Activated naive CD8-positive, alpha-beta T cell treated with anti-CD3 and anti-CD28 coated beads, Interleukin-2, amount 50 U/mL, for 24 hours (primary cell): ENCODE results near the gene KRTAP5-9.
"Not testable (repeated sequence)": the region's sequence is repeated elsewhere in the genome, so short reads cannot be mapped to it uniquely, and the experiment has no call there.

Source experiments
- ATAC-seq: fragments of 150-1000 bp; cut with Tn5 transposase; one replicate; pipeline ENCODE4 v1.10.0; 2021
- DNase-seq: peaks from one replicate; pipeline ENCODE4 v3.0.0; 2021
- H3K27ac Mint-ChIP-seq: one replicate; pipeline ENCODE4 v1.8.0; 2021; ENCODE audit warnings: mild to moderate bottlenecking, mixed read lengths
- H3K27me3 Mint-ChIP-seq: one replicate; pipeline ENCODE4 v1.8.0; 2021; ENCODE audit warnings: mixed read lengths
- H3K36me3 Mint-ChIP-seq: one replicate; pipeline ENCODE4 v1.8.0; 2021; ENCODE audit warnings: low read depth, mixed read lengths
- H3K4me1 Mint-ChIP-seq: one replicate; pipeline ENCODE4 v1.8.0; 2021; ENCODE audit warnings: mixed read lengths
- H3K4me3 Mint-ChIP-seq: one replicate; pipeline ENCODE4 v1.8.0; 2021; ENCODE audit warnings: mild to moderate bottlenecking, moderate library complexity, mixed read lengths
- H3K9me3 Mint-ChIP-seq: one replicate; pipeline ENCODE4 v1.8.0; 2021; ENCODE audit warnings: mixed read lengths

KRTAP5-9 gene

DNA sequence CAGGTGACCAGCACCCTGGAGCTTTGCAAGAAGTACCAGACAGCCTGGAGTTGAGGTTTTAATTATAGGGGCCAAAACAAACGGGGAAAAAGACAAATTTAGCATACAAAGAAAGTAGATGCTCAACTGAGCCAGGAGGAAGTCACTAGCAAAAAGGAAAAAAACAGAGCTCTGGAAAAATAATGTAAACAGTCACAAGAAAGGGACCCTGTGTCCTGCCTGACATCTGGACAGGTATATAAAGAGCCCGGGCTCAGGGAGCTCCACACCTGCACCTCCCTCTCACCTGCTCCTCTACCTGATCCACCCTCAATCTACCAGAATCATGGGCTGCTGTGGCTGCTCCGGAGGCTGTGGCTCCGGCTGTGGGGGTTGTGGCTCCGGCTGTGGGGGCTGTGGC is 17.0 kb downstream of the KRTAP5-9 start, which contains the start of gene KRTAP5-10:
KRTAP5-10 (plus strand) TSS at position 301 of the 400 bp plus-strand sequence; CDS start at position 326, 25 bp downstream.
- no peak within 1 kb of the TSS for H3K4me3 Mint-ChIP-seq
- ATAC-seq (no peak), DNase-seq (no peak)
- no peaks in the 10 kb centered on the region for H3K36me3 Mint-ChIP-seq
- H3K27ac Mint-ChIP-seq = no peak within 1 kb of the TSS
- no peaks in the 10 kb centered on the region for H3K9me3 Mint-ChIP-seq
- H3K4me1 Mint-ChIP-seq = no peaks in the 10 kb centered on the region
- peaks cover 48% of the 10 kb centered on the region for H3K27me3 Mint-ChIP-seq

DNA sequence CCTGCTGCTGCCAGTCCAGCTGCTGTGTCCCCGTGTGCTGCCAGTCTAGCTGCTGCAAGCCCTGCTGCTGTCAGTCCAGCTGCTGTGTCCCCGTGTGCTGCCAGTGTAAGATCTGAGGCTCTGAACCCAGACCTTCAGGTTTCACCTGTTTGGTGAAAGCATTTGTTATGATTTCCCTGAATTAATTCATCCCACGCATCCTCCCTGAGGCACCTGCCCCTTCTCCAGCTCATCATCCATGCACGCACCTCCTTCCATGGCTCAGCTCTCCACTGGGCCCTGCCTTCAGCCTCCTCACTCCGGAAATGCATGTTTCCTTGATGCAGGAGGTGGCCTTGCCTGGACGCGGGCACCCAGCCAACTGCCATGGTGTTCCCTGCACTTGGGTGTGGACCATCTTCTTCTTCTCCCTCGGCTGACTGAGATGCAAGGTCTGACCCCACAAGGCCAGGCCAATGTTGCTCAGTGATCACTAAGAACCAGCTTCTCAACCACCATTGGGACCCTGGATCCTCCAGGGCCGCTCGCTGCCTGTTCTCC is 17.9 kb downstream of the KRTAP5-9 start:
- no peak overlapping the region for H3K4me3 Mint-ChIP-seq
- H3K36me3 Mint-ChIP-seq = no peaks in the 10 kb centered on the region
- ATAC-seq = no peak
- no peaks in the 10 kb centered on the region for H3K9me3 Mint-ChIP-seq
- peaks cover 48% of the 10 kb centered on the region for H3K27me3 Mint-ChIP-seq
- no peak overlapping the region for H3K27ac Mint-ChIP-seq
- DNase-seq = no peak
- H3K4me1 Mint-ChIP-seq = no peaks in the 10 kb centered on the region

DNA sequence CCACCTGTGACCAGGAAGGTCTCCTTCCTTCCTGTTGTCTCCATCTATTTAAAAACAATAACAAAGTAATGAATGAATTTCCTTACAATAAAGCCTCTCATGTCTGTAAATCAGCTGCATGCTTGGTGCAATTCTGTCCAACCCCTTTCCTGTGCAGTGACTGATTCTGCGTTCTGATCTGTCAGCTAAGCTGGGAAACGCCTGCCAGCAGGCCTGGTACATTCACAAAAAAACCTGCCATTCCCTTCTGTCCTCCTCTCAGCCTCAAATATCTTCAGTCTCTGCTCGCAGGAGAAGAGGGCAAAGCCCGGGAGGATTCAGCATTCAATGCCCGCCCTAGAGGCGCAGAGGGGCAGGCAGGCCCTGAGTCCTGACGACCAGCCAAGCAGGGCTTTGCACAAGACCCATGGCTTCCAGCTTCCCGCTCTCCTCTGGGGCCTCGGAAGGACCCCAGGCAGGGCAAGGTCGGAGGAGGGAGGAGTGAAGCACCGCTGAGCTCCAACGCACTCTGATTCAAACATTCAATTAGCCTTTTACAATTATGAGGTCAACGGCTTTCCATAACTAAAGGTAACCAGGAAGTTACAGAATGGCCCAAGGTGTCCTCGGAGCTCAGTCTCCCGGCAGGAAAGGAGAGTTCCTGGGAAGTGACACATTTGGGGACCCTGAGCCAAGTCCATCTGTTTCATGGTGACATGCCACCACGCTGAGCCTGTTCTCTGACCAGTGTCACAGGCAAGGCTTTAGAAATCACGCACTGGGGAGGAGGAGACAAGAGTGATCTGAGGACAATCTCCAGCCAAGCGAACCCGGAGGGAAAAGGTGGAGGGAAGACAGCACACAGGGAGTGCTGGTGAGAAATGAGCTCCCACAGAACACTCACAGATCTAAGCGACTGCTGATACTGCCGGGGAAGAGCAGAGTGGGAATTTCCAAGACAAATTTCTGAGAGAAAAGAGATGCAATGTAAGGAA is 18.7 kb downstream of the KRTAP5-9 start:
- not testable (repeated sequence) for ATAC-seq, H3K36me3 Mint-ChIP-seq, H3K27ac Mint-ChIP-seq, H3K4me3 Mint-ChIP-seq, H3K4me1 Mint-ChIP-seq, H3K9me3 Mint-ChIP-seq, DNase-seq
- peaks cover 42% of the 10 kb centered on the region for H3K27me3 Mint-ChIP-seq

DNA sequence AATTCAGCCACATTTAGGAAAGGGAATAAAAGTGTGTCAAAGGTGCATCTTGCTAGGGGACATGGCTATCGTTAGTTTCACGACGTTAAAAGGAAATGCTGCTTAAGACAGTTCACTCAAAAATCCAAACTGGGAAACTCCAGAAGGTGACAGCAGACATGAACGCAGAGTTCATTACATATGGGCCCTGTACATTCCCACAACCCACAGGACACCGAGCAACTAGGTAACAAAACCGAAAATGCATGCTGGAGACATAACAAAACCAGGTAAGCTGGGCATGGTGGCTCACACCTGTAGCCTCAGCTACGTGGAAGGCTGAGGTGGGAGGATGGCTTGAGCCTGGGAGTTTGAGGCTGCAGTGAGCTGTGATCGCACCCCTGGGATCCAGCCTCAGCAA is 19.4 kb downstream of the KRTAP5-9 start:
- H3K4me1 Mint-ChIP-seq, H3K4me3 Mint-ChIP-seq, H3K36me3 Mint-ChIP-seq, DNase-seq, H3K27ac Mint-ChIP-seq, ATAC-seq, H3K9me3 Mint-ChIP-seq: not testable (repeated sequence)
- H3K27me3 Mint-ChIP-seq = peaks cover 40% of the 10 kb centered on the region

DNA sequence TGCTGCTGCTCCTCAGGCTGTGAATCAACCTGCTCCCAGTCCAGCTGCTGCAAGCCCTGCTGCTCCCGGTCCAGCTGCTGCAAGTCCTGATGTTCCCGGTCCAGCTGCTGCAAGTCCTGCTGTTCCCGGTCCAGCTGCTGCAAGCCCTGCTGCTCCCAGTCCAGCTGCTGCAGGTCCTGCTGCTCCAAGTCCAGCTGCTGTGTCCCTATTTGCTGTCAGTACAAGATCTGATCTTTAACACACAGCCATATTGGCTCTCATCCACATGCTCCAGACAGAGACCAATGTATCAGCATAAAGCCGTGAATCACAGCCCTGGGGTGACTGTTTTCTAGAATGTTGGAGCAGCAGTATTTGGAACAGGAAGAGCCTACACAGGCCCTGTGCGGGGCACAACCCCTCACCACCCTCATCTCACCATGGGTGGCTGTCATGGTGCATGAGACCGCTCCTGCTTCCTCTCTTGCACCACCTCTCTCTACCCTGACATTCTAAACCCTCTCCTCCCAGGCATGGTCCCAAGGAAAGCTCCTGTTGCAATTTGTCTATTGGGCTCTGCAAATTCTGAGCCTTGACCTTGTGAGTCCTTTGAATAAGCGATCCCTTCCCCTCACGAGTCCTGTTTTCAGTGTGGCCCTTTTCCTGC is 20.6 kb downstream of the KRTAP5-9 start:
- no peak for DNase-seq
- ATAC-seq = no peak
- H3K4me1 Mint-ChIP-seq = no peaks in the 10 kb centered on the region
- H3K36me3 Mint-ChIP-seq = no peaks in the 10 kb centered on the region
- peaks cover 30% of the 10 kb centered on the region for H3K27me3 Mint-ChIP-seq
- no peaks in the 10 kb centered on the region for H3K9me3 Mint-ChIP-seq
- no peak overlapping the region for H3K4me3 Mint-ChIP-seq
- H3K27ac Mint-ChIP-seq = no peak overlapping the region

DNA sequence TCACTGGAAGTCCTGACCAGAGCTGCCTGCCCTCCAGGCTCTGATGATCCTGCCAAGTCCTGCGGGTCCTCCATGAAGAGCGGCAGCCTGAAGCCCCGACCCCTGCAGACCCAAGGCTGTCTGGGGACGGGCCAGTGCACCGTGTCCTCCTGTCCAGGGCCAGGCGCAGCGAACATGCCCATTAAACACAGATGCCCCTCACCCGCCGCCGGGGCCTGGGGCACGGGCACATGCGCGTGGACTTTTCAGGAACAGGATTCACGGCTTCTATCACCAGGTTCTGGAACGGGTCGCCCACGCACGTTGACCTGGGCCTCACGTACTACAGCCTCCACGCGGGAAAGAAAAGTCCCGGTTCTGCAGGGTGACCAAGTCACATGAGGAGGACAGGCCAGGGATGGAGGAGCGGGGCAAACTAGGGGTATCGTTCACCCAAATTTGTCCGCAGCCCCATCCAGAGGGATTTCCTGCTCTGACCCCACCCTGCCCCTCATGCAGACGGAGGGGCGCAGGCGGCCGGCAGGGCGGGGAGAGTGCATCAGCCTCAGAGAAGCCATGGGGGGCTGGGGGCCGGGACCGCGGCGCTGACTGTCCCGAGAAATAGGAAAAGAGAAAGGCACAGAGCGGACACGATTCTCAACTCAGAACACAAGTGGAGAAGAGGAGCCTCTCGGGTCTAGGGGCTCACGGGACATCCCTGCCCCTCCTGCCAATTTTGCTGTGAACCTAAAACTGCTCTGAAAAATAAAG is 23.1 kb downstream of the KRTAP5-9 start:
- not testable (repeated sequence) for H3K4me3 Mint-ChIP-seq, H3K36me3 Mint-ChIP-seq, H3K4me1 Mint-ChIP-seq, DNase-seq, H3K27ac Mint-ChIP-seq, ATAC-seq, H3K9me3 Mint-ChIP-seq
- peaks cover 16% of the 10 kb centered on the region for H3K27me3 Mint-ChIP-seq

DNA sequence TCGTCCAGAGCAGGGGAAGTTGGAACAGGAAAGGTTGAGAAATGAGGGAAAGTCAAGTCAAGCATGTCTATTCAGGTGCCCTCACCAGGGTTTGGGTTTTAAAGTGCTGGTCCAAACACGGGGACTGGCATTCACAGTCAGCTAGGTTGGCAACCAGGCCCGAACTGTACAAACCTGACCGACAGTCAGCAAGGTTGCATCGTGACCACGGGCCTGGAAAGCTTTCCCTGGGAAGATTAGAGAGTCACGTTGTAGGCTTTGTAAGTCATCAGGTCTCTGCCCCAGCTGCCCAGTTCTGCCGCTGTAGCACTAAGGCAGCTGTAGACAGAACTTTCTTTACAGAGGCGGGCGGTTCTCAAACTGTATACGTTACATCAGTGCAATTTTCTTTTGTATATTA is 24.6 kb downstream of the KRTAP5-9 start:
- Mint-ChIP-seq H3K27ac (no peak overlapping the region), H3K9me3 (no peaks in the 10 kb centered on the region), H3K27me3 (peaks cover 11% of the 10 kb centered on the region), H3K4me3 (no peak overlapping the region), H3K4me1 (no peaks in the 10 kb centered on the region), H3K36me3 (no peaks in the 10 kb centered on the region)
- no peak for ATAC-seq
- no peak for DNase-seq

DNA sequence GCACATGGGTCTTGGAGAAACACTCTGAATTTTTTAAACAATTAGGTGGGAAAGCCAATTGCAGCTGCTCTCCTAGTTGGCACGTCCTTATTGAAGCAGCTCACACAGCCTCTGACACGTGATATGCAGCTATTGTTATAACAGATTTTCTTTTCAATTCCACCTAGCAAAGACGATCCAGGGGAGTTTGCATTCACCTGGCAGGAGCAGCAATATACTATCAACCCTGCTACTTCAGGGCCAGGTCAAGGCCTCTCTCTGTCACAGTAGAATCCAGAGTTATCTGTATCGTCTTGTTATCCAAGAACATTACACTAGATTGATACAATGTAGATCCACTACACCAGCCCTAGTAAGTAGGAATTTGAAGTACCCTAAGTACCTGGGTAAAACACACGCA is 26.2 kb downstream of the KRTAP5-9 start:
- ATAC-seq = no peak
- no peak for DNase-seq
- Mint-ChIP-seq H3K27me3 (peaks cover 10% of the 10 kb centered on the region), H3K9me3 (no peaks in the 10 kb centered on the region), H3K27ac (no peak overlapping the region), H3K4me3 (no peak overlapping the region), H3K4me1 (no peaks in the 10 kb centered on the region), H3K36me3 (no peaks in the 10 kb centered on the region)

DNA sequence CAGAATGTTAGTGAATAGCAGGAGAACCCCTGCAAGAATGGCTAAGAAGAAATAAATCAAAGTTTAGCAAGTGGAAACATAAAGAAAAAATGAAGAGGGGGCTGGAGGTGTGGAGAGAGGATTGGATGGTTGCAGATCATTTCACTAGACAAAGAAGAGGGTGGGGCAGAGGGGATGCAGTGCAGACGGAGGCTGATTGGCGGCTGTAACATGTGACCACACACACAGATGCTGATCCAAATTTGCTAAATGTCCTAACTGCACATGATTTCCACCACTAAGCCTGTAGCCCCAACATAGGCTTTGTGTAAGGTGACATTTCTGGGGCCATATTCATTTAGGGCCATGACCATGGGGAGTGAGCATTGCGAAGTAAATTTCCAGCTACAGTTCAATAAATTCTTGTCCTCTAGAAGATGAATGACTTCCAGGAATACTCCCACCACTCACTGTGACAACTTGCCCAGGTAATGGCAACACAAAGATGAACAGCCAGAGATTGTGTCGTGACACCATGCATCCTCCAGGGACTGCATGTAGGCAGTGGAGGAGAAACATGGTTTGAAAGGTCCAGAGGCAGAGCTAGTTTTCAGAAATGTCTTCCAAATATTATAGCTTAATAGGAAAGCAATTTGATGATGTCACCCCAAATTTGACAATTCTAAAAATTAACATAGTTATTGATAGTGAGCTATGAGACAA is 27.7 kb downstream of the KRTAP5-9 start:
- ATAC-seq (no peak), DNase-seq (no peak)
- no peak overlapping the region for H3K4me3 Mint-ChIP-seq
- peaks cover 4% of the 10 kb centered on the region for H3K4me1 Mint-ChIP-seq
- no peak overlapping the region for H3K27ac Mint-ChIP-seq
- H3K27me3 Mint-ChIP-seq = peaks cover 9% of the 10 kb centered on the region
- no peaks in the 10 kb centered on the region for H3K36me3 Mint-ChIP-seq
- no peaks in the 10 kb centered on the region for H3K9me3 Mint-ChIP-seq

DNA sequence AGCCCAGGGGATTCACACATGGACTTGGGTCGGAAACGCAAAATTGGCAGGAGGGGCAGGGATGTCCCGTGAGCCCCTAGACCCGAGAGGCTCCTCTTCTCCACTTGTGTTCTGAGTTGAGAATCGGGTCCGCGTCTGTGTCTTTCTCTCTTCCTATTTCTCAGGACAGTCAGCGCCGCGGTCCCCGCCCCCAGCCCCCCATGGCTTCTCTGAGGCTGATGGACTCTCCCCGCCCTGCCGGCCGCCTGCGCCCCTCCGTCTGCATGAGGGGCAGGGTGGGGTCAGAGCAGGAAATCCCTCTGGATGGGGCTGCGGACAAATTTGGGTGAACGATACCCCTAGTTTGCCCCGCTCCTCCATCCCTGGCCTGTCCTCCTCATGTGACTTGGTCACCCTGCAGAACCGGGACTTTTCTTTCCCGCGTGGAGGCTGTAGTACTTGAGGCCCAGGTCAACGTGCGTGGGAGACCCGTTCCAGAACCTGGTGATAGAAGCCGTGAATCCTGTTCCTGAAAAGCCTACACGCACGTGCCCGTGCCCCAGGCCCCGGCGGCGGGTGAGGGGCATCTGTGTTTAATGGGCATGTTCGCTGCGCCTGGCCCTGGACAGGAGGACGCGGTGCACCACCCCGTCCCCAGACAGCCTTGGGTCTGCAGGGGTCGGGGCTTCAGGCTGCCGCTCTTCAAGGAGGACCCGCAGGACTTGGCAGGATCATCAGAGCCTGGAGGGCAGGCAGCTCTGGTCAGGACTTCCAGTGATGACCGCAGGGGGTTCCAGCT is 28.7 kb downstream of the KRTAP5-9 start:
- not testable (repeated sequence) for DNase-seq, H3K27ac Mint-ChIP-seq, H3K4me1 Mint-ChIP-seq, H3K4me3 Mint-ChIP-seq, H3K9me3 Mint-ChIP-seq, ATAC-seq, H3K36me3 Mint-ChIP-seq
- peaks cover 15% of the 10 kb centered on the region for H3K27me3 Mint-ChIP-seq

DNA sequence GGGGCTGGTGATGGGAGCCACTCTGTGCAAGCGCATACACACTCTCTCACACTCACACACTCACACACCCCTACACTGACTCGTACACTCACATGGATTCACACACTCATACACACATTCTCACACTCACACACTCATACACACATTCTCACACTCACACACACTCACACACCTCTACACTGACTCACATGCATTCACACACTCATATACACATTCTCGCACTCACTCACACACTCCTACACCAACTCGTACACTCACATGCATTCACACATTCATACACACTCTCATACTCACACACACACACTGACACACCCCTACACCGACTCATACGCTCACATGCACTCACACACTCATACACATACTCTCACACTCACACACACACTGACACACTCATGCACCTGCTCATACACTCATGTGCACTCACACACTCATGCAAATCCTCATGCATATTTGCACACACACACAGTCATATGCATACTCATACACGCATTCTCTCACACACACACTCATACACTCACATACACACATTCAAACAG is 29.3 kb downstream of the KRTAP5-9 start:
- Mint-ChIP-seq H3K27ac (no peak overlapping the region), H3K9me3 (no peaks in the 10 kb centered on the region), H3K27me3 (peaks cover 18% of the 10 kb centered on the region), H3K36me3 (no peaks in the 10 kb centered on the region), H3K4me1 (peaks cover 5% of the 10 kb centered on the region), H3K4me3 (no peak overlapping the region)
- DNase-seq = no peak
- ATAC-seq = no peak

DNA sequence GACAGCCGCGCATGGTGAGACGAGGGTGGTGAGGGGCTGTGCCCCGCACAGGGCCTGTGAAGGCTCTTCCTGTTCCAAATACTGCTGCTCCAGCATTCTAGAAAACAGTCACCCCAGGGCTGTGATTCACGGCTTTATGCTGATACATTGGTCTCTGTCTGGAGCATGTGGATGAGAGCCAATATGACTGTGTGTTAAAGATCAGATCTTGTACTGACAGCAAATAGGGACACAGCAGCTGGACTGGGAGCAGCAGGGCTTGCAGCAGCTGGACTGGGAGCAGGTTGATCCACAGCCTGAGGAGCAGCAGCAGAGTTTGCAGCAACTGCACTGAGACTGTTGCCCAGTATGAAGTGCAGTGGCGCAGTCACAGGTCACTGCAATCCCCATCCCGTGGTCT is 31.3 kb downstream of the KRTAP5-9 start:
- H3K4me3 Mint-ChIP-seq, H3K36me3 Mint-ChIP-seq, H3K9me3 Mint-ChIP-seq, DNase-seq, H3K27ac Mint-ChIP-seq, H3K4me1 Mint-ChIP-seq, ATAC-seq: not testable (repeated sequence)
- peaks cover 19% of the 10 kb centered on the region for H3K27me3 Mint-ChIP-seq
